Prostate gland (tissue), 2 donors: Measurements from ENCODE around the gene SERPINB3.
A peak's percentile ranks its signal among the peaks of the same experiment; 100 is the strongest.

Experiments used
- CTCF ChIP-seq, 4 experiments: fragments of 200-600 bp in 2 of 4; fragments of 450-650 bp in 2 of 4; sonication (generic) in 2 of 4; IDR thresholded peaks; 1 replicate in 3 of 4; 2 replicates in 1 of 4; pipeline ENCODE4 v1.5.1; 2016 to 2019; ENCODE audit warnings: antibody characterized with exemption in 4 of 4, mild to moderate bottlenecking in 2 of 4, moderate library complexity in 2 of 4
- POLR2A ChIP-seq: fragments of 450-650 bp; IDR thresholded peaks from one replicate; pipeline ENCODE4 v1.6.1; 2016; ENCODE audit warnings: antibody characterized with exemption, mild to moderate bottlenecking
- POLR2AphosphoS5 ChIP-seq: sonication (generic); formaldehyde crosslinking; IDR thresholded peaks from one replicate; pipeline ENCODE4 v1.6.1; 2017; ENCODE audit warnings: antibody characterized with exemption

- peak in 2 of 4 experiments; percentile 42 to 58 for TF ChIP-seq CTCF (IDR thresholded peaks at IDR 0.05)
- no peak for TF ChIP-seq POLR2A
- no peak for TF ChIP-seq POLR2AphosphoS5
Observed at GRCh38 chr18:63676526-63677323, 15.0 kb upstream of the SERPINB3 start.
